ENCODE measurements around the gene THUMPD2. TPM values are rescaled to one million over a fixed set of nuclear protein-coding genes. Genes with fewer than 3 reads are reported as not detected.

THUMPD2 gene
- total RNA-seq, 4 donors from 2014 or later = 9.7 to 27.4 (median 14.5) TPM

GRCh38 chr2:39715095-39715494 lies 64.0 kb downstream of the THUMPD2 start:
- no peaks in the 10 kb centered on the region for H3K36me3 ChIP-seq
- H3K27ac ChIP-seq = no peak overlapping the region
- no peaks in the 10 kb centered on the region for H3K4me1 ChIP-seq
- no peak for TF ChIP-seq POLR2AphosphoS5 (IDR thresholded peaks at IDR 0.05)
- TF ChIP-seq CTCF (IDR thresholded peaks at IDR 0.05) = no peak
- TF ChIP-seq EP300 (IDR thresholded peaks at IDR 0.05) = no peak
- TF ChIP-seq POLR2A (IDR thresholded peaks at IDR 0.05) = no peak
- H3K4me3 ChIP-seq = no peak overlapping the region
- no peaks in the 10 kb centered on the region for H3K27me3 ChIP-seq
- no peak for DNase-seq (ENCODE audit: low spot score in 2 of 2)
- no peaks in the 10 kb centered on the region for H3K9me3 ChIP-seq

GRCh38 chr2:39712953-39713352 lies 66.1 kb downstream of the THUMPD2 start:
- TF ChIP-seq POLR2AphosphoS5 (IDR thresholded peaks at IDR 0.05) (no peak), CTCF (IDR thresholded peaks at IDR 0.05) (no peak), EP300 (IDR thresholded peaks at IDR 0.05) (no peak), POLR2A (IDR thresholded peaks at IDR 0.05) (no peak)
- no peak overlapping the region for H3K4me3 ChIP-seq
- H3K4me1 ChIP-seq = no peaks in the 10 kb centered on the region
- no peaks in the 10 kb centered on the region for H3K27me3 ChIP-seq
- no peak for DNase-seq (ENCODE audit: low spot score in 2 of 2)
- no peak overlapping the region for H3K27ac ChIP-seq
- 94% methylated on average over 5 of the region's 5 CpGs for WGBS
- H3K36me3 ChIP-seq = no peaks in the 10 kb centered on the region
- H3K9me3 ChIP-seq = no peaks in the 10 kb centered on the region

- Histone ChIP-seq H3K4me1 (no peaks in the 10 kb centered on the region), H3K9me3 (no peaks in the 10 kb centered on the region), H3K27ac (no peak overlapping the region), H3K27me3 (peaks cover 4% of the 10 kb centered on the region), H3K4me3 (no peak overlapping the region), H3K36me3 (no peaks in the 10 kb centered on the region)
- 63% methylated on average over 3 of the region's 3 CpGs for WGBS
- TF ChIP-seq POLR2A (IDR thresholded peaks at IDR 0.05) = no peak
- TF ChIP-seq EP300 (IDR thresholded peaks at IDR 0.05) = no peak
- TF ChIP-seq CTCF (IDR thresholded peaks at IDR 0.05) = no peak
- TF ChIP-seq POLR2AphosphoS5 (IDR thresholded peaks at IDR 0.05) = no peak
- no peak for DNase-seq (ENCODE audit: low spot score in 2 of 2)
Measured at GRCh38 chr2:39710807-39711206, 68.3 kb downstream of the THUMPD2 start.

- no peak for DNase-seq (ENCODE audit: low spot score in 2 of 2)
- WGBS = 96% methylated on average over 9 of the region's 9 CpGs
- Histone ChIP-seq H3K4me3 (no peak overlapping the region), H3K27me3 (peaks cover 4% of the 10 kb centered on the region), H3K36me3 (no peaks in the 10 kb centered on the region), H3K9me3 (no peaks in the 10 kb centered on the region), H3K4me1 (no peaks in the 10 kb centered on the region), H3K27ac (no peak overlapping the region)
- TF ChIP-seq CTCF (IDR thresholded peaks at IDR 0.05) (no peak), POLR2AphosphoS5 (IDR thresholded peaks at IDR 0.05) (no peak), POLR2A (IDR thresholded peaks at IDR 0.05) (no peak), EP300 (IDR thresholded peaks at IDR 0.05) (no peak)
Measured at GRCh38 chr2:39708003-39708402, 71.1 kb downstream of the THUMPD2 start.

GRCh38 chr2:39706945-39707344 lies 72.1 kb downstream of the THUMPD2 start:
- Histone ChIP-seq H3K9me3 (no peaks in the 10 kb centered on the region), H3K27me3 (peaks cover 4% of the 10 kb centered on the region), H3K4me3 (no peak overlapping the region), H3K4me1 (no peaks in the 10 kb centered on the region), H3K36me3 (no peaks in the 10 kb centered on the region), H3K27ac (no peak overlapping the region)
- TF ChIP-seq EP300 (IDR thresholded peaks at IDR 0.05) (no peak), POLR2A (IDR thresholded peaks at IDR 0.05) (no peak), POLR2AphosphoS5 (IDR thresholded peaks at IDR 0.05) (no peak), CTCF (IDR thresholded peaks at IDR 0.05) (no peak)
- 91% methylated on average over 8 of the region's 8 CpGs for WGBS
- DNase-seq (ENCODE audit: low spot score in 2 of 2) = no peak

All from suprapubic skin (tissue), 4 donors.